HL-60/S4 treated with retinoic acid at 250 ng/mL for 4 days and 3 days (cell line): ENCODE measurements around the gene MYH11.
"Not testable (repeated sequence)": the region's sequence is repeated elsewhere in the genome, so short reads cannot be mapped to it uniquely, and the experiment has no call there.

Source experiments
- in situ Hi-C: fragments of 300-500 bp; cut with MboI; formaldehyde crosslinking; loops from 2 replicates; pipeline ENCODE4 v1.7.0; 2022; ENCODE audit warnings: low sequenced_read_pairs

MYH11 gene

GRCh38 chr16:15725641-15726240, 131.1 kb downstream of the MYH11 start:
- in situ Hi-C loops: no loop called here

GRCh38 chr16:15723808-15724207, 133.0 kb downstream of the MYH11 start:
- in situ Hi-C loops: no loop called here

GRCh38 chr16:15721018-15721417, 135.8 kb downstream of the MYH11 start:
- in situ Hi-C loops: no loop called here

- in situ Hi-C loops: no loop called here
These were observed 140.0 kb downstream of the MYH11 start for GRCh38 chr16:15716694-15717447.

- in situ Hi-C loops: no loop called here
These were observed 141.6 kb downstream of the MYH11 start for GRCh38 chr16:15715221-15715620.

GRCh38 chr16:15714393-15715172, 142.2 kb downstream of the MYH11 start:
- in situ Hi-C loops: no loop called here

GRCh38 chr16:15708997-15709396, 147.8 kb downstream of the MYH11 start:
- in situ Hi-C loops: no loop called here

GRCh38 chr16:15708096-15708495, 148.7 kb downstream of the MYH11 start:
- in situ Hi-C loops: no loop called here

GRCh38 chr16:15707332-15707731, 149.5 kb downstream of the MYH11 start:
- in situ Hi-C loops: no loop called here

GRCh38 chr16:15705064-15705565, 151.7 kb downstream of the MYH11 start:
- in situ Hi-C loops: no loop called here

GRCh38 chr16:15704545-15704987, 152.3 kb downstream of the MYH11 start:
- in situ Hi-C loops: no loop called here

- in situ Hi-C loops: no loop called here
These were observed 153.6 kb downstream of the MYH11 start for GRCh38 chr16:15703029-15703736.

- in situ Hi-C loops: no loop called here
These were observed 154.6 kb downstream of the MYH11 start for GRCh38 chr16:15701975-15702970.

GRCh38 chr16:15701367-15701766, 155.5 kb downstream of the MYH11 start:
- in situ Hi-C loops: no loop called here

- in situ Hi-C loops: no loop called here
These were observed 157.0 kb downstream of the MYH11 start for GRCh38 chr16:15699819-15700218.

GRCh38 chr16:15694499-15694898, 162.3 kb downstream of the MYH11 start:
- in situ Hi-C loops: no loop called here

GRCh38 chr16:15692508-15692907, 164.3 kb downstream of the MYH11 start:
- in situ Hi-C loops: not testable (repeated sequence)

GRCh38 chr16:15691046-15691445, 165.8 kb downstream of the MYH11 start:
- in situ Hi-C loops: no loop called here

- in situ Hi-C loops: no loop called here
These were observed 166.5 kb downstream of the MYH11 start for GRCh38 chr16:15690296-15690695.

- in situ Hi-C loops: no loop called here
These were observed 167.5 kb downstream of the MYH11 start for GRCh38 chr16:15689290-15689689.
